Panc1 (cell line): ENCODE measurements around the gene ZYX. TPM values are rescaled to one million over a fixed set of nuclear protein-coding genes. Genes with fewer than 3 reads are reported as not detected.

Source experiments
- ATAC-seq: fragments of 200-7000 bp; cut with Tn5 transposase; 2 replicates; pipeline ENCODE4 v1.9.1; 2020; ENCODE audit warnings: mild to moderate bottlenecking, moderate library complexity
- BruUV-seq: library from RNA; stranded (reverse); fragments of 400-500 nt; replicated peaks from 2 replicates; lab custom pipeline; 2021; lab: Mats Ljungman, UMichigan
- CTCF ChIA-PET: fragments of 300-600 bp; sonication (Branson Sonifier 250); formaldehyde crosslinking; loops from one replicate; lab custom pipeline; 2022; ENCODE audit warnings: antibody characterized with exemption; lab: Charles Lee
- POLR2A ChIA-PET: fragments of 300-600 bp; sonication (Branson Sonifier 250); formaldehyde crosslinking; loops from one replicate; lab custom pipeline; 2022; ENCODE audit warnings: antibody characterized with exemption; lab: Charles Lee
- DNase-seq: peaks from one replicate; pipeline ENCODE4 v3.0.0-alpha.2; 2010; ENCODE audit warnings: low read depth, low spot score
- H3K27ac ChIP-seq: 2 replicates; pipeline ENCODE4 v1.5.1; 2011; ENCODE audit warnings: mild to moderate bottlenecking, low read length, inconsistent platforms
- H3K27me3 ChIP-seq: fragments of 200-500 bp; sonication (Bioruptor generic); 2 replicates; pipeline ENCODE4 v1.6.0; 2014; ENCODE audit warnings: low read length, inconsistent platforms; ENCODE audit not compliant: control insufficient read depth, insufficient read depth
- H3K36me3 ChIP-seq: fragments of 200-500 bp; sonication (Bioruptor generic); 2 replicates; pipeline ENCODE4 v1.5.1; 2014; ENCODE audit warnings: inconsistent platforms, mild to moderate bottlenecking, low read length, moderate library complexity; ENCODE audit not compliant: control insufficient read depth, insufficient read depth
- H3K4me1 ChIP-seq: 2 replicates; pipeline ENCODE4 v1.5.1; 2011; ENCODE audit warnings: inconsistent platforms, mild to moderate bottlenecking, low read length, moderate library complexity; ENCODE audit not compliant: control insufficient read depth, insufficient read depth
- H3K4me3 ChIP-seq, 2 experiments: 2 replicates each; pipeline ENCODE4 v1.5.1; 2011 to 2012; ENCODE audit warnings: low read depth in 2 of 2, low read length in 2 of 2, mild to moderate bottlenecking in 2 of 2, inconsistent platforms in 1 of 2, moderate library complexity in 1 of 2
- H3K9me3 ChIP-seq: fragments of 200-500 bp; sonication (Bioruptor generic); 2 replicates; pipeline ENCODE4 v1.5.1; 2014; ENCODE audit warnings: low read depth, mild to moderate bottlenecking, inconsistent platforms, low read length, moderate library complexity; ENCODE audit not compliant: control insufficient read depth, insufficient read depth
- CTCF ChIP-seq: fragments of 450-650 bp; IDR thresholded peaks from 2 replicates; pipeline ENCODE4 v1.5.1; 2017; ENCODE audit warnings: mild to moderate bottlenecking
- POLR2AphosphoS5 ChIP-seq: IDR thresholded peaks from 2 replicates; pipeline ENCODE4 v1.6.1; 2012; ENCODE audit warnings: mild to moderate bottlenecking, low read depth, low read length, moderate library complexity
- SIN3A ChIP-seq: IDR thresholded peaks from 2 replicates; pipeline ENCODE4 v1.6.1; 2012; ENCODE audit warnings: low read depth, mild to moderate bottlenecking, low read length, moderate library complexity, borderline replicate concordance; ENCODE audit not compliant: insufficient read depth
- TCF7L2 ChIP-seq: IDR thresholded peaks from 2 replicates; pipeline ENCODE4 v1.6.1; 2011; ENCODE audit warnings: mild to moderate bottlenecking, low read depth, low read length, inconsistent platforms
- in situ Hi-C: cut with HindIII; loops from 2 replicates; pipeline ENCODE4 v1.10.0; 2016; ENCODE audit warnings: low sequenced_read_pairs, low pct_unique_long_range_greater_than_20kb
- intact Hi-C: fragments of 100-400 bp; cut with micrococcal nuclease; formaldehyde crosslinking; loops from one replicate; pipeline ENCODE4 v1.10.0; 2022; ENCODE audit not compliant: unreplicated experiment
- total RNA-seq: library from RNA; stranded (reverse); gene quantifications from one replicate; pipeline ENCODE4 v1.2.1, GENCODE V29; 2021; ENCODE audit not compliant: unreplicated experiment
- TF ChIP-seq, protein P1 (sequence below), 2 experiments: IDR thresholded peaks; 2 replicates each; pipeline ENCODE4 v1.6.1; 2011 to 2012; ENCODE audit warnings: low read depth in 2 of 2, control low read depth in 1 of 2, low read length in 1 of 2, mild to moderate bottlenecking in 1 of 2, moderate library complexity in 1 of 2; ENCODE audit not compliant: insufficient read depth in 1 of 2

ZYX gene
- total RNA-seq, 1 experiment from 2014 or later: 169 TPM

- Histone ChIP-seq H3K4me3 (no peak overlapping the region), H3K4me1 (no peaks in the 10 kb centered on the region), H3K27ac (no peak overlapping the region), H3K27me3 (no peaks in the 10 kb centered on the region; the same call in 1 of the 2 replicates), H3K36me3 (no peaks in the 10 kb centered on the region), H3K9me3 (no peaks in the 10 kb centered on the region)
- no peak for ATAC-seq
- POLR2A ChIA-PET: no interaction called here
- TF ChIP-seq CTCF (no peak), SIN3A (no peak), TCF7L2 (no peak), POLR2AphosphoS5 (no peak)
- TF ChIP-seq, protein P1, sequence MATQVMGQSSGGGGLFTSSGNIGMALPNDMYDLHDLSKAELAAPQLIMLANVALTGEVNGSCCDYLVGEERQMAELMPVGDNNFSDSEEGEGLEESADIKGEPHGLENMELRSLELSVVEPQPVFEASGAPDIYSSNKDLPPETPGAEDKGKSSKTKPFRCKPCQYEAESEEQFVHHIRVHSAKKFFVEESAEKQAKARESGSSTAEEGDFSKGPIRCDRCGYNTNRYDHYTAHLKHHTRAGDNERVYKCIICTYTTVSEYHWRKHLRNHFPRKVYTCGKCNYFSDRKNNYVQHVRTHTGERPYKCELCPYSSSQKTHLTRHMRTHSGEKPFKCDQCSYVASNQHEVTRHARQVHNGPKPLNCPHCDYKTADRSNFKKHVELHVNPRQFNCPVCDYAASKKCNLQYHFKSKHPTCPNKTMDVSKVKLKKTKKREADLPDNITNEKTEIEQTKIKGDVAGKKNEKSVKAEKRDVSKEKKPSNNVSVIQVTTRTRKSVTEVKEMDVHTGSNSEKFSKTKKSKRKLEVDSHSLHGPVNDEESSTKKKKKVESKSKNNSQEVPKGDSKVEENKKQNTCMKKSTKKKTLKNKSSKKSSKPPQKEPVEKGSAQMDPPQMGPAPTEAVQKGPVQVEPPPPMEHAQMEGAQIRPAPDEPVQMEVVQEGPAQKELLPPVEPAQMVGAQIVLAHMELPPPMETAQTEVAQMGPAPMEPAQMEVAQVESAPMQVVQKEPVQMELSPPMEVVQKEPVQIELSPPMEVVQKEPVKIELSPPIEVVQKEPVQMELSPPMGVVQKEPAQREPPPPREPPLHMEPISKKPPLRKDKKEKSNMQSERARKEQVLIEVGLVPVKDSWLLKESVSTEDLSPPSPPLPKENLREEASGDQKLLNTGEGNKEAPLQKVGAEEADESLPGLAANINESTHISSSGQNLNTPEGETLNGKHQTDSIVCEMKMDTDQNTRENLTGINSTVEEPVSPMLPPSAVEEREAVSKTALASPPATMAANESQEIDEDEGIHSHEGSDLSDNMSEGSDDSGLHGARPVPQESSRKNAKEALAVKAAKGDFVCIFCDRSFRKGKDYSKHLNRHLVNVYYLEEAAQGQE (IDR thresholded peaks at IDR 0.05; ENCODE audit: insufficient read depth in 1 of 2, low read depth in 2 of 2, low read length in 1 of 2): no peak
- intact Hi-C loops (no loop called here), in situ Hi-C loops (no loop called here)
- CTCF ChIA-PET: no interaction called here
- no peak for DNase-seq
- no TSS peak for BruUV-seq
Measured at GRCh38 chr7:143354376-143354775, 26.8 kb upstream of the ZYX start.

GRCh38 chr7:143354965-143355364 lies 26.2 kb upstream of the ZYX start:
- Histone ChIP-seq H3K4me1 (no peaks in the 10 kb centered on the region), H3K4me3 (no peak overlapping the region), H3K27ac (no peak overlapping the region), H3K27me3 (no peaks in the 10 kb centered on the region; the same call in 1 of the 2 replicates), H3K9me3 (no peaks in the 10 kb centered on the region), H3K36me3 (no peaks in the 10 kb centered on the region)
- DNase-seq: no peak
- no peak for ATAC-seq
- ChIA-PET CTCF (no interaction called here), POLR2A (no interaction called here)
- no TSS peak for BruUV-seq
- in situ Hi-C loops: no loop called here
- intact Hi-C loops: no loop called here
- TF ChIP-seq SIN3A: no peak
- no peak for TF ChIP-seq POLR2AphosphoS5
- TF ChIP-seq CTCF: no peak
- TF ChIP-seq, protein P1 (IDR thresholded peaks at IDR 0.05; ENCODE audit: insufficient read depth in 1 of 2, low read depth in 2 of 2, low read length in 1 of 2): no peak
- TF ChIP-seq TCF7L2: no peak
